Mucosa of stomach (tissue), 1 donor: ENCODE data around the gene TBC1D1.

ENCODE experiments used
- H3K27me3 ChIP-seq: one replicate; pipeline ENCODE4 v1.7.0; 2013; ENCODE audit warnings: mild to moderate bottlenecking, low read length; ENCODE audit not compliant: control insufficient read depth, insufficient read depth
- H3K36me3 ChIP-seq: one replicate; pipeline ENCODE4 v1.7.0; 2013; ENCODE audit warnings: low read length; ENCODE audit not compliant: control insufficient read depth, insufficient read depth
- H3K4me1 ChIP-seq: one replicate; pipeline ENCODE4 v1.7.0; 2013; ENCODE audit warnings: mild to moderate bottlenecking, low read length; ENCODE audit not compliant: control insufficient read depth, insufficient read depth
- H3K4me3 ChIP-seq: one replicate; pipeline ENCODE4 v1.7.0; 2013; ENCODE audit warnings: low read length
- H3K9ac ChIP-seq: one replicate; pipeline ENCODE4 v1.7.0; 2013; ENCODE audit warnings: mild to moderate bottlenecking, low read length, moderate library complexity
- H3K9me3 ChIP-seq: one replicate; pipeline ENCODE4 v1.7.0; 2013; ENCODE audit warnings: mild to moderate bottlenecking, low read length, moderate library complexity; ENCODE audit not compliant: control insufficient read depth
- donor health status: Pancreatic carcinoma.

The TBC1D1 gene

GRCh38 chr4:38062088-38062775 is 171.3 kb downstream of the TBC1D1 start:
- peak overlapping the region; percentile 74 for H3K9ac ChIP-seq
- H3K4me1 ChIP-seq = peaks cover 13% of the 10 kb centered on the region
- no peaks in the 10 kb centered on the region for H3K27me3 ChIP-seq
- no peaks in the 10 kb centered on the region for H3K36me3 ChIP-seq
- H3K4me3 ChIP-seq = no peak overlapping the region
- H3K9me3 ChIP-seq = no peaks in the 10 kb centered on the region

- H3K36me3 ChIP-seq = no peaks in the 10 kb centered on the region
- H3K27me3 ChIP-seq = no peaks in the 10 kb centered on the region
- H3K9ac ChIP-seq = peak overlapping the region; percentile 24
- peaks cover 13% of the 10 kb centered on the region for H3K4me1 ChIP-seq
- H3K4me3 ChIP-seq = no peak overlapping the region
- no peaks in the 10 kb centered on the region for H3K9me3 ChIP-seq
These were observed 171.9 kb downstream of the TBC1D1 start for GRCh38 chr4:38062776-38063097.

- no peak overlapping the region for H3K4me3 ChIP-seq
- H3K36me3 ChIP-seq = no peaks in the 10 kb centered on the region
These were observed 174.3 kb downstream of the TBC1D1 start for GRCh38 chr4:38065176-38065575.

GRCh38 chr4:38065900-38066299 is 175.0 kb downstream of the TBC1D1 start:
- Histone ChIP-seq H3K4me1 (peaks cover 26% of the 10 kb centered on the region), H3K9me3 (no peaks in the 10 kb centered on the region), H3K9ac (no peak overlapping the region), H3K36me3 (no peaks in the 10 kb centered on the region), H3K27me3 (no peaks in the 10 kb centered on the region), H3K4me3 (no peak overlapping the region)

More at GRCh38 chr4:38065176-38065575, 174.3 kb downstream of the TBC1D1 start:
- Histone ChIP-seq H3K9ac (no peak overlapping the region), H3K27me3 (no peaks in the 10 kb centered on the region), H3K9me3 (no peaks in the 10 kb centered on the region), H3K4me1 (peaks cover 28% of the 10 kb centered on the region)

GRCh38 chr4:38067499-38067898 is 176.6 kb downstream of the TBC1D1 start:
- no peaks in the 10 kb centered on the region for H3K9me3 ChIP-seq
- H3K9ac ChIP-seq = no peak overlapping the region
- peaks cover 31% of the 10 kb centered on the region for H3K4me1 ChIP-seq
- H3K36me3 ChIP-seq = no peaks in the 10 kb centered on the region
- no peaks in the 10 kb centered on the region for H3K27me3 ChIP-seq
- H3K4me3 ChIP-seq = no peak overlapping the region

- Histone ChIP-seq H3K9ac (no peak overlapping the region), H3K4me3 (no peak overlapping the region), H3K27me3 (no peaks in the 10 kb centered on the region), H3K4me1 (peaks cover 25% of the 10 kb centered on the region), H3K36me3 (no peaks in the 10 kb centered on the region), H3K9me3 (no peaks in the 10 kb centered on the region)
These were observed 177.2 kb downstream of the TBC1D1 start for GRCh38 chr4:38068107-38068506.

GRCh38 chr4:38069271-38069760 is 178.4 kb downstream of the TBC1D1 start:
- Histone ChIP-seq H3K4me1 (peaks cover 24% of the 10 kb centered on the region), H3K9ac (no peak overlapping the region), H3K36me3 (no peaks in the 10 kb centered on the region), H3K27me3 (no peaks in the 10 kb centered on the region), H3K4me3 (no peak overlapping the region), H3K9me3 (no peaks in the 10 kb centered on the region)

GRCh38 chr4:38071801-38072431 is 181.0 kb downstream of the TBC1D1 start:
- Histone ChIP-seq H3K4me1 (peaks cover 29% of the 10 kb centered on the region), H3K4me3 (no peak overlapping the region), H3K9ac (no peak overlapping the region)

GRCh38 chr4:38072578-38072977 is 181.7 kb downstream of the TBC1D1 start:
- Histone ChIP-seq H3K4me3 (no peak overlapping the region), H3K4me1 (peaks cover 29% of the 10 kb centered on the region), H3K9me3 (no peaks in the 10 kb centered on the region), H3K27me3 (no peaks in the 10 kb centered on the region), H3K36me3 (no peaks in the 10 kb centered on the region), H3K9ac (no peak overlapping the region)

More at GRCh38 chr4:38071801-38072431, 181.0 kb downstream of the TBC1D1 start:
- Histone ChIP-seq H3K27me3 (no peaks in the 10 kb centered on the region), H3K9me3 (no peaks in the 10 kb centered on the region), H3K36me3 (no peaks in the 10 kb centered on the region)

- no peaks in the 10 kb centered on the region for H3K36me3 ChIP-seq
- no peak overlapping the region for H3K4me3 ChIP-seq
- H3K27me3 ChIP-seq = no peaks in the 10 kb centered on the region
- no peak overlapping the region for H3K9ac ChIP-seq
- peaks cover 34% of the 10 kb centered on the region for H3K4me1 ChIP-seq
- H3K9me3 ChIP-seq = no peaks in the 10 kb centered on the region
These were observed 182.8 kb downstream of the TBC1D1 start for GRCh38 chr4:38073596-38074234.

GRCh38 chr4:38075370-38076152 is 184.7 kb downstream of the TBC1D1 start:
- Histone ChIP-seq H3K27me3 (no peaks in the 10 kb centered on the region), H3K4me1 (peaks cover 27% of the 10 kb centered on the region), H3K9me3 (no peaks in the 10 kb centered on the region), H3K36me3 (no peaks in the 10 kb centered on the region), H3K4me3 (no peak overlapping the region), H3K9ac (no peak overlapping the region)
